Transverse colon (tissue), 4 donors: ENCODE measurements around the gene DDX54.

ENCODE experiments used
- POLR2A ChIP-seq: fragments of 450-650 bp; IDR thresholded peaks from one replicate; pipeline ENCODE4 v1.6.1; 2016; ENCODE audit warnings: antibody characterized with exemption, mild to moderate bottlenecking, moderate library complexity
- POLR2AphosphoS5 ChIP-seq, 3 donors: sonication (generic); formaldehyde crosslinking; IDR thresholded peaks; one replicate each; pipeline ENCODE4 v1.6.1; 2016; ENCODE audit warnings: antibody characterized with exemption in 3 of 3
- TF ChIP-seq, protein P1 (sequence below), 5 experiments: fragments of 200-600 bp in 3 of 5; fragments of 450-650 bp in 2 of 5; sonication (generic) in 3 of 5; IDR thresholded peaks; 1 replicate in 2 of 5; 2 replicates in 3 of 5; pipeline ENCODE4 v1.5.1; 2016 to 2017; ENCODE audit warnings: antibody characterized with exemption in 5 of 5, inconsistent platforms in 3 of 5, mild to moderate bottlenecking in 2 of 5, moderate library complexity in 1 of 5

DNA sequence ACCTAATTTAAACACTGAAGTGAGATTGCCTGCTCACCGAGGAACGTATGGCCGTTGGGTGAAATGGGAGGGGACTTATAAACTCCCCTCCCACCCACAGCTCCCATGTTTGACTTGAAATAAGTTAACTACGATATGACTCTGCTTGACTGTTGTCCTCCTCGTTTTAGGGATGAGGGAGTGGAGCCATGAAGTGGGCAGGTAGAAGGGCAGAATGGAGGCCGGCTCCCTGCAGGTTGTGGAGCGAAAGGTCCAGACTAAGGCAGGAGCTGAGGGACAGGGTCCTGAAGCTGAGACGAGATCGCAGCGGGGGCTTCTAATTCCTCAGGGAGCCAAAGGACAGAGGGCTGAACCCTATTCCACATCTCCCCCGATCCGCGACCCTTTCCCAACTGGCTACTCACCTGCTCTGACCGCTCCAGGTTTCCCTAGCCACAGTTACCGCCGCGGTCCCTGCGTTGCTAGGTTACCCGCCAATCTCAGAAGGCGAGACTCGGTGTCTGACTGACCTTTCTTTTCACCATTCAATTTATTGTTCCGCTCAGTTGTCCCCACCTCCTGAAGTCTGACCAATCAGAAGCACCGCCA lies 35.4 kb upstream of the DDX54 start:
- TF ChIP-seq, protein P1, sequence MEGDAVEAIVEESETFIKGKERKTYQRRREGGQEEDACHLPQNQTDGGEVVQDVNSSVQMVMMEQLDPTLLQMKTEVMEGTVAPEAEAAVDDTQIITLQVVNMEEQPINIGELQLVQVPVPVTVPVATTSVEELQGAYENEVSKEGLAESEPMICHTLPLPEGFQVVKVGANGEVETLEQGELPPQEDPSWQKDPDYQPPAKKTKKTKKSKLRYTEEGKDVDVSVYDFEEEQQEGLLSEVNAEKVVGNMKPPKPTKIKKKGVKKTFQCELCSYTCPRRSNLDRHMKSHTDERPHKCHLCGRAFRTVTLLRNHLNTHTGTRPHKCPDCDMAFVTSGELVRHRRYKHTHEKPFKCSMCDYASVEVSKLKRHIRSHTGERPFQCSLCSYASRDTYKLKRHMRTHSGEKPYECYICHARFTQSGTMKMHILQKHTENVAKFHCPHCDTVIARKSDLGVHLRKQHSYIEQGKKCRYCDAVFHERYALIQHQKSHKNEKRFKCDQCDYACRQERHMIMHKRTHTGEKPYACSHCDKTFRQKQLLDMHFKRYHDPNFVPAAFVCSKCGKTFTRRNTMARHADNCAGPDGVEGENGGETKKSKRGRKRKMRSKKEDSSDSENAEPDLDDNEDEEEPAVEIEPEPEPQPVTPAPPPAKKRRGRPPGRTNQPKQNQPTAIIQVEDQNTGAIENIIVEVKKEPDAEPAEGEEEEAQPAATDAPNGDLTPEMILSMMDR (IDR thresholded peaks at IDR 0.05), result no peak
- TF ChIP-seq POLR2A (no peak), POLR2AphosphoS5 (IDR thresholded peaks at IDR 0.05) (peak in 1 of 3 donors; percentile 4)
